ENCODE results near the gene ZNF282.

The ZNF282 gene

DNA sequence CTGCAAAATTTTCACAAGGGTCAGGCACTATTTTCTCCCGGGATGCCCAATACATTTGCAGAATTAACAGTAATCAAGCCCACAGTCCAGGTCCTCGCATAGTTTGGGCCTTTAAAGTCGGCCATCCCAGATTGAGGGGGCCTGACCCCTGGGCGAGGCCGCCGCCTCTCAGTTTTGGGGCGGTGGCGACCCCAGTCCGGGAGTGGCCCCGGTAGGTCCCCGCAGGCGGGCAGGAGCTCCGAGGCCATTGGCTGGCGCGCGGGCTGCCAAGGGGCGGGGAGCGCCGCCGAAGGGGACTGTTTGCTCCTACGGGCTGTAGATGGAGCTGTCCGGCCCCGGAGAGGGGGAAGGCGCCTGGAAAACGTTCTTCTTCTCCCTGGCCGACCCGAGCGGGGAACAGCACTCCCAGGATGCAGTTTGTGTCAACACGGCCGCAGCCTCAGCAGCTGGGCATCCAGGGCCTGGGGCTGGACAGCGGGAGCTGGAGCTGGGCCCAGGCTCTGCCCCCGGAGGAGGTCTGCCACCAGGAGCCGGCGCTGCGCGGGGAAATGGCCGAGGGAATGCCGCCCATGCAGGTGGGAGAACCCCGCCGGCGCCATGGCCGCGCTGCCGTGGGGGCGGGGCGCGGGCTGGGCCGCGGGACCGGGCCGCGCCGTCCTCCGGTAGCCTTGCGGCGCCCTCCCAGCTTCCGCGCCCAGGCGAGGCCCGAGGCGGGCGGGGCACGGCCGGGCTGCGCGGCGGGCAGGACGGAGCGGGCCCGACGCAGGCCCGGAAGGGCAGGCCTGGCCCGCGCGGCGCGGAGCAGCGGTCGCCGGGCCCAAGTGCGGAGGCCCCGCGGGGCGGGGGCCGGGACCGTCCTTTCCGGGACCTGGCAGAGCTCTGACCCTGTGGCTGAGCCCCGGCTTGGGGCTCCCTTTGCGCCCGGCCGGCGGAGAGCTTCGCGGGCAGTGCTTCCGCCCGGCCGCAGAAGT lies at the start of gene ZNF282:
TSS of gene ZNF282 (plus strand) at position 367 of the 971 bp plus-strand sequence. CDS start at position 411, 44 bp downstream.
- DNase-seq: peak; percentile 92

DNA sequence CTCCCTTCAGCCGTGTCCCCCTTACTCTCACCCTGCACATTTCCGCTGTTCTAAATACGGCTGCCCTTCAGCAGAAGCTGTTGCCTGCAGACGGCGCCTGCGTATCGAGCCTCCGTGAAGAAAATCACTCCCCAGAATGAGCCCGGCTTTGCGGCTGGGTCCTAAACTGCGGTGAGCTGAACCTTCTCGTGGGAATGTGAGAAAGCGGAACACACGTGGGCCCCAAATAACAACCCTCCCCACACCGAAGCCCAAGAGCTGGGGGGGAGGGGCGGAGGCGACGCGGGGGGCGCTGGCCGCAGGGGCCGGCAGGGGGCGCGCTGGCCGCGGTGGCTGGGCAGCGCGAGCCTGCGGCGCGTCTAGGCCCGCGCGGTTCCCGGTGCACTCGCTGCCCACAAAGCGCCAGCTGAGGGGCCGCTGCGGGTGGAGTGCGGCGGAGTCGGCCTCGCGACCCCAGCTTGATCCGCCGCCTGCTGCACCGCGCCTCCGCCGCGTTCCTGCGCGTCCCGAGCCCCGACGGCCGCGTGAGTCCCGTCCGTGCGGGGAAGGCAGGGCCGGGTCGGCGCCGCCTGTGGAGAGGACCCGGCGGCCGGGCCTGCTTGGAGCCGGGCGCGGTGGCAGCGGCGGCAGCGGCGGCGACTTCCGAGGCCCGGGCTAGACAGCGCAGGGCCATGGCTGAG lies 48.1 kb upstream of the ZNF282 start, which contains the start of gene ZNF398:
TSS of gene ZNF398 (plus strand) at position 382 of the 680 bp plus-strand sequence. CDS start at position 672, 290 bp downstream.
- DNase-seq: peak; percentile 94

DNA sequence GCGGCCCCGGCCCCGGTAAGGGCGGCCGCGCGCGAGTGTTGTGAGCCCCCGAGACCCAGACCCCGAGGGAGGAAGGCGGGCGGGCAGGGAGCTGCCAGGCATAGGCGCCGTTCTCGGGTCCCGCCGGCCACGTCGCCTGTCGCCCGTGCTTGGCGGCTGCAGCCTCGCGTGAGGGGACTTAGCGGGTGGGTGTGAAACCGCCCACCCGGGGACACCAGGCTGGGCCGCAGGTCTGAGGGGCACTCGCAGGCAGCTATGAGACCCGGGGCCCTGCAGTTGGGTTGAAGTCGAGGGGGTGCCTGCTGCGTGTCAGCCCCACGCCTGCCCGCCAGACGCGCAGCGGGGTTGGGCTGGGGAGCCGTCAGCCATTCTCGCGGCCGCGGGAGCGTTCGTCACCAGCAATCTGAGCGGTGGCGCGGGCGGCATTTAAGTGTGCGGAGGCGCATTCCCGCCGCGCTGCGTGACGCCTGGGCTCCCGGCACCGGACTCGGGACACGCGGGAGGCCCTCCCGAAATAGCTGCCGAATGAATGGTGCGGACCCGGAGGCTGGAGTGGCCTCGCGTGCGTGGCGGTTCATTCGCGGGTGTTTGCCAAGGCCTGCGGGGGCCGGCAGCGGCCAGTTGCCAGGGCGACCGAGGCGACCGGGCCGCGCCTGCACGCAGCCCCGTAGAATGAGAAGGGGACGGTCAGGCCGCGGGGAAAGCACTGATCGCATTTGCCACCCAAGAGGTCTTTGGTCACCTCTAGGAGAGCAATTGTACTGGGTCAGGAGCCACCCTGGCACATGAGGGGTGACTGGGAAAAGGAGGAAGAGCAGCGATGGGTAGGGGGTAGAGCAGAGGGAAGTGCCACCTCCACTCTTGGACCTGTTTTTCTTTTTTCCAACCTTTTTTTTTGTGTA lies 47.3 kb upstream of the ZNF282 start:
- DNase-seq: peak; percentile 76

DNA sequence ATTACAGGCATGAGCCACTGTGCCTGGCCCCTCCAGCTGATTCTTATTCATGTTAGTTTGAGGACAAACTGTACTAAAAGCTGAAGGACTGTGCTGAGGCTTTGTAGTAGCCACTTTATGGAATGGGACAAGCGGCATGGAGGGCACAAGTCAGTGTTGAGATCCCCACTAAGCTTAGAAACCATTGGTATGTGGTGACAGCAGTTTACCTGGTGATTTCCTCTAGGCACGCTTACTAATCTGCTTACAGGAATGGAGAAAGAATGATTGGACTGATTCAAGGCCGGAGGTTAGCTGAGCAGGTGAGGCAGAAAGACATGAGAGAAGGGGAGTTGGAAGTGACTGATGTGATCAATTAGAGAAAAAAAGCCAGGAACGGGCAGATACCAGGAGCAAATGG lies 44.4 kb upstream of the ZNF282 start:
- no peak for DNase-seq

DNA sequence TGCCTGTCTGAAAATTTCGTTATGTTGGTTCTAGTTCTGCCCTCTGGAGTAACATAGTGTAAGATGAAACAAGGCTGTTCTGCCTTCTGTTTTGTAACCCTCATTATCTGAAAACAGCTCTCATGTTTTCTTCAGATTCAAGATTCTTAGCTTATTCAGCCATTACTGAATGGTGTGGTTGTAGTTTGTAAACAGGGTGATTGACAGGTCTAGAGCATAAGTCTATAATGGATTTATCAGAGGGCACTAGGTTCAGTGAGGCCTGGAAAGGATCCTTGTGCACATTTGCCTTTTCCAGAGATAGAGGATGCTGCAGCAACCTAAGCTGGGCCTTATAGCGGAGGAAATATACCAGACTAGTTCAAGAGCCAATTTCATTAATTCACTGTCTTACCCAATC lies 42.0 kb upstream of the ZNF282 start:
- no peak for DNase-seq

DNA sequence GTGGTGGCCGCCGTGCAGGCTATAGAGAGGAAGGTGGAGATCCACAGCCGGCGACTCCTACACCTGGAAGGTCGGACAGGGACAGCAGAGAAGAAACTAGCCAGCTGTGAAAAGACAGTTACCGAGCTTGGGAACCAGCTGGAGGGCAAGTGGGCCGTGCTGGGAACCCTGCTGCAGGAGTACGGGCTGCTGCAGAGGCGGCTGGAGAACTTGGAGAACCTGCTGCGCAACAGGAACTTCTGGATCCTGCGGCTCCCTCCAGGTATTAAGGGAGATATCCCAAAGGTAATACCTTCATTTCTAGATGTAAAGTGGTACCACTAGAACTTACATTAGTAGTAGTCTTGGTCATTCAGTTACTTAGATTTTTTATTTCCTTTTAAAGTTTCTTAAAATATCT lies 41.3 kb upstream of the ZNF282 start:
- DNase-seq: no peak

- DNase-seq: no peak
These were observed 38.4 kb upstream of the ZNF282 start for GRCh38 chr7:149156898-149157297.

DNA sequence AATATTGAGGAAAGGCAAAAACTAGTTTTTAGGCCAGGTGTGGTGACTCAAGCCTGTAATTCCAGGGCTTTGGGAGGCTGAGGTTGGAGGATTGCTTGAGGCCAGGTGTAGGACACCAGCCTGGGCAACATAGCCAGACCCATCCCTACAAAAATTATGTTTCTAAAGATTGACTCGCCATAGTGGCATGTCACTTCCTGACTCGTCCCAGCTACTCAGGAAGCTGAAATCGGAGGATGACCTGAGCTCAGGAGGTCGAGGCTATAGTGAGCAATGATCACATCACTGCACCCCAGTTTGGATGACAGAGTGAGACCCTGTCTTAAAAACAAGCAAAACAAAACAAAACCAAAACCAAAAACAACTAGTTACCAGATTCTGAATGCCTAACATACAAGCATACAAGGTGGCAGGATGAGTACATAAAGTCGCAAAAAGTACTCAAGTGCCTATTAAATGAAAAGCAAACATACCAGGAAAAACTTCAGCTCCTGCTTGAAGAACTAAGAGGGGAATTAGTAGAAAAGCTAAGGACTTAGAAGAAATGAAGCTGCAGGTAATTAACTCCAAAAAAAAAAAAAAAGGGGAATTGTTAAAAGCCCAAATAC lies 34.0 kb upstream of the ZNF282 start:
- no peak for DNase-seq

DNA sequence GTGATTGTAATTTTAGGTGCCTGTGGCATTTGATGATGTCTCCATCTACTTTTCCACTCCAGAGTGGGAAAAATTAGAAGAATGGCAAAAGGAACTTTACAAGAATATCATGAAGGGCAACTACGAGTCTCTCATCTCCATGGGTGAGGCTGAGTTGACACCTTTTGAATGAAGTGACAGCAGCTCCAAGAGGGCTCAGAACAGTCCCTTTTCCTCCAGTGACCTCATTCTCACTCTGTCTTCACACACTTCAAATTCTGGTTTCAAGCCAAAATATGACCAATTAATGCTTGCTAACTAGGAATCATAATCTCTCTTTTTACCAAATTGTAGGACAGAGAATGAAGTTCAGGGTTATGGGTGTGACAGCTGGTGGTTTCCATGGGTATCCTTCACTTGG lies 29.2 kb upstream of the ZNF282 start:
- DNase-seq: no peak

DNA sequence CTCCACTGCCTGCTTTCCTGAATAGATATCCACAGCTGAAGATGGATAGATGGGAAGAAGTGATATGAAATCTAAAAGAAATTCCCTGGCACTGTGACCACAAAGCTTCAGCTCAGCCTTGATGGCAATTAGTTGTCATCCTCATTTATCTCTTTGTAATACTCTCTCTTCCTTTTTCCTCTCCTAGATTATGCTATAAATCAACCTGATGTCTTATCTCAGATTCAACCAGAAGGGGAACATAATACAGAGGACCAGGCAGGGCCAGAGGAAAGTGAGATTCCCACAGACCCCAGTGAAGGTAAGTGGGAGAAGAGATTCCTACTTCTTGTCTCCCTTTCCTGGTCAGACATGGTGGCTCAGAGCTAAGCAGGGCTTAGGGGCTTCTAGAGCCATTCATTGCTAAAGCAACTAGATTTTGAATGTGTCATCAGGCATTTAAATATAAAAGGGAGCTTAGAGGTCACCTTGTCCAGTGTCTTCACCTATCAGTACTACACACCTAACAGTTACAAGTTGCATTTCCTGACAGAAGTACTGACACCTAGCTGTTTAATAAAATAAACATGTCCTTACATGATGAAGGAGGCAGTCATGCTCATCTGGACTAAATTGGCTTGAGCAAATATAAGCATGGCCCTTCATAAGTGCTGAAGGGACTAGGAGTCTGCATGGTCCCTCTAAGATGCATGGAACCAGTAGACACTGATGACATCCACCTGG lies 28.6 kb upstream of the ZNF282 start:
- no peak for DNase-seq

DNA sequence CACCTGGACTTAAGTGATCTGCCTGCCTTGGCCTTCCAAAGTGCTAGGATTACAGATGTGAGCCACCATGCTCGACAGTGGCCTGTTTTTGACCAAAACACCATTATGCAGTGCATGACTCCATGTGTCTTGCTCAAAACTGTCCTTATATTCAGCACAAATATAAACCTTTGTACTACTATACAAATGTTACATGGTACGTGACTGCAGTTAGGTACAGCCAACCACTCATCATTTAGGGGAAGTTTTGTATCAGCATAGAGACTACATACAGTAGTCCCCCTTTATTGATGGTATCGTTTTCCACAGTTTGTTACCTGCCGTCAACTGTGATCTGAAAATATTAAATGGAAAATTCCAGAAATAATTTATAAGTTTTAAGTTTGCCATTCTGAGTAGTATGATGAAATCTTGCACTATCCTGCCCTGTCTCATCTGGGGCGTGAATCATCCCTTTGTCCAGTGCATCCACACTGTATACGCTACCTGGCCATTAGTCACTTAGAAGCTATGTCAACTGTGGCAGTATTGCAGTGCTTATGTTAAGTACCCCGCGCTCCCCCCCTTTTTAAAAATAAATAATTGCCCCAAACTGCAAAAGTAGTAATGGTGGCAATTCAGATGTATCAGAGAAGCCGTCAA lies 23.3 kb upstream of the ZNF282 start:
- DNase-seq: no peak

DNA sequence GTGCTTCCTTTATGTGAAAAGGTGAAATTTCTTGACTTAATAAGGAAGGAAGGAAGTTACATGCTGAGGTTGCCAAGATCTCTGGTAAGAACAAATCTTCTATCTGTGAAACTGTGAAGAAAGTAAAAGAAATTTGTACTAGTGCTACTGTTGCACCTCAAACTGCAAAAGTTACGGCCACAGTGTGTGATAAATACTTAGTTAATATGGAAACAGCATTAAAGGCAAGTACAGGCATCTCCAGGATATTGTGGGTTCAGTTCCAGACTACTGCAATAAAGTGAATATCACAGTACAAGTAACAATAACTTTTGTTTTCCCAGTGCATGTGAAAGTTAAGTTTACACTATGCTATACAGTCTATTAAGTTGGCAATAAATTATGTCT lies 22.8 kb upstream of the ZNF282 start:
- no peak for DNase-seq

- no peak for DNase-seq
These were observed 20.2 kb upstream of the ZNF282 start for GRCh38 chr7:149175150-149175549.

DNA sequence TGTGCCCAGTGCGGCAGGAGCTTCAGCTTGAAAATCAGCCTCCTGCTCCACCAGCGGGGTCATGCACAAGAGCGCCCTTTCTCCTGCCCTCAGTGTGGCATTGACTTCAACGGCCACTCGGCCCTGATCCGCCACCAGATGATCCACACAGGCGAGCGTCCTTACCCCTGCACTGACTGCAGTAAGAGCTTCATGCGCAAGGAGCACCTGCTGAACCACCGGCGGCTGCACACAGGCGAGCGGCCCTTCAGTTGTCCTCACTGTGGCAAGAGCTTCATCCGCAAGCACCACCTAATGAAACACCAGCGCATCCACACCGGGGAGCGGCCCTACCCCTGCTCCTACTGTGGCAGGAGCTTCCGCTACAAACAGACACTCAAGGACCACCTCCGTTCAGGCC lies 16.1 kb upstream of the ZNF282 start:
- no peak for DNase-seq

- no peak for DNase-seq
These were observed 14.5 kb upstream of the ZNF282 start for GRCh38 chr7:149180722-149181449.

GRCh38 chr7:149181450-149181790 lies 13.9 kb upstream of the ZNF282 start:
- no peak for DNase-seq

- no peak for DNase-seq
These were observed 11.1 kb upstream of the ZNF282 start for GRCh38 chr7:149184274-149184673.

GRCh38 chr7:149188213-149188612 lies 7.1 kb upstream of the ZNF282 start:
- no peak for DNase-seq

- DNase-seq: no peak
These were observed 6.6 kb upstream of the ZNF282 start for GRCh38 chr7:149188637-149189259.

DNA sequence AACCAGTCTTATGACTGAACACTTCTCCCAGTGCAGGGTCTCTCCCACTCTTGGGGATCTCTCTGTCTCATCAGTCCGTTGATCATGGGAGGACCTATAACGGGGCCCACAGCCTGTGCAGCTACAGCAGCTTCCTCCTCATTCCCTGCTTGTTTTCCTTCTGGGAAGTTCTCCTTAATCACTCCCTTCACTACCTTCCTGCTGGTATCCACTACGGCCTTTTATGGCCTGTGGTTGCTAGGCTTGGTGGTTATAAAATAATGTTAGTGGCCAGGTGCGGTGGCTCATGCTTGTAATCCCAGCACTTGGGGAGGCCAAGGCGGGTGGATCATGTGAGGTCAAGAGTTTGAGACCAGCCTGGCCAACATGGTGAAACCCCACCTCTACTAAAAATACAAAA lies 3.5 kb upstream of the ZNF282 start:
- no peak for DNase-seq

Measured in right forelimb (tissue), 1 donor.